22Rv1 (cell line): ENCODE measurements around the gene CCM2.

ENCODE experiments used
- H3K27ac ChIP-seq: fragments of 450-650 bp; 2 replicates; pipeline ENCODE4 v1.5.1; 2017
- CTCF ChIP-seq: fragments of 450-650 bp; IDR thresholded peaks from 2 replicates; pipeline ENCODE4 v1.5.1; 2017; ENCODE audit warnings: mild to moderate bottlenecking
- ZFX ChIP-seq: fragments of 450-650 bp; IDR thresholded peaks from 2 replicates; pipeline ENCODE4 v1.6.1; 2017; ENCODE audit warnings: antibody characterized with exemption, borderline replicate concordance

CCM2 gene

DNA sequence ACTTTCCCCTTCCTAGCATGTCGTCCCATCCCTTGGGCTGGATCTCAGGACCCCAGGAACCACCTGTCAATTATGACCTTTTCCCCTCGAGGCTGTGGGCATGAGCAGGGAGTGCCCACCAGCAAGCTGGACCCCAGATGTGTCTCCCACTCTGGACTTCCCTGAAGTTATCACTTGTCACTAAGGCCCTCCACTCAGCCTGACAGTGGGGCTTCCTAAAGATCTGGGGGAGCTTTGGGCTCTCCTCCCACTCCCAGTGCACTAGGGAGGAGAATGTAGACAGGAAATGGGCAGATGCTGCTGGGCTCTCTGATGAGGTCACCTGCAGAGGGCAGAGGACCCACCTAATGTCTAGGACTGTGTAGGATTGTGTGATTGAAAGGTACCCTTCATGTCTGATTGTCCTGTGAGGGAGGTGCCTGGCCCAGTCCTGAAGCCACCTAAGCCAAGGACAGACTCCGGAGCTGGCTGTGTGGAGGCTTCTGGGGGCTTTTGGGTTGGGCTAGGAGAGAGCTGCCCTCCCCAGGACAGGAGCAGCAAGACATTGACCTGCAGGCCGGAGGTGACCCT is 39.9 kb upstream of the CCM2 start:
- no peak overlapping the region for H3K27ac ChIP-seq

GRCh38 chr7:44961844-44962482 is 38.0 kb upstream of the CCM2 start:
- TF ChIP-seq ZFX, result no peak
- no peak for TF ChIP-seq CTCF
- H3K27ac ChIP-seq, result no peak overlapping the region

More for the DNA sequence above, 39.9 kb upstream of the CCM2 start:
- no peak for TF ChIP-seq CTCF

- TF ChIP-seq CTCF (0 out of 2 replicates have a peak, but pooled peaks have one; percentile 30), ZFX (no peak)
- no peak overlapping the region for H3K27ac ChIP-seq
Measured at GRCh38 chr7:44962483-44963251, 37.3 kb upstream of the CCM2 start.

DNA sequence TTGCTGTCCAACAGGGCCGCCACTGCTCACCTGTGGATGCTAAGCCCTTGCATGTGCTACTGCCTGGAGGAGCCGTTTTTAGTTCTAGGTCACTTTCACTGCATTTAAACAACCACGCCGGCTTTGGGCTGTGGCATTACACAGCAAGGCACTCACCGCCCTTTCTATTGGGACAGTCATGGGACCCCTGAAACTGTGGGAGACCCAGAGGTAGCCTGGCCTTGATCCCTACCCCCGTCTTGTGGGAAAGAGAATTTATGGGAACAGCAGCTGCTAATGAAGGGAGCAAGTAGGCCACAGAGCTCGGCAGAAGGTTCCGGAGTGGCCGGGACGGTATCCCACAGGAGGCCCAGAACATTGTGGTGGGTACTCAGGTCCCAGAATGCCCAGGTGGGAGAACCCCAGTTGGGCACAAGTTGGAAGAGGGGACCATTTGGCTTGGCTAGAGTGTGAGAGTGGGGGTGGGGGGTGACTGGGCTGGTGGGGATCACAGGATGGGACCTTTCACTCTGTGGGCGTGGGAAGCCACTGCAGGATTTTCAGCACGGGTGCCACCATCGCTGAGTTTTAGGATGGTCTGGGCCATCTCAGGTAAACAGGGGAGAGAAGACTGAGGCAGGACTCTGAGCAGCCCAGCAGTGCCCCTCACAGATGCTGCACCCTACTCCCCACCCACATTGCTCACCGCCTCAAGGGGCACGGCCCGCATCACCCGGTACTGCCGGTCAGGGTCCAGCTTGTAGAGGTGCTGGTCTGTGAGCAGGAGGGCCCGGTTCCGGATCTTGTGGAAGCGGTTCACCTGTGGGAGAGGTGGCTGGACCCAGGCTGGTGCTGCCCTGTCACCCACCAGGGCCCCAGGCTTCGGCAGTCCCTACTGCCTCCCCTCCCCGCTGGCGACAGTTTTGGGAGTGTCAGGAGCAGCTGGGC is 36.4 kb upstream of the CCM2 start:
- H3K27ac ChIP-seq, result no peak overlapping the region
- TF ChIP-seq CTCF, result no peak
- TF ChIP-seq ZFX, result no peak

- H3K27ac ChIP-seq, result no peak overlapping the region
- no peak for TF ChIP-seq ZFX
- TF ChIP-seq CTCF, result peak; percentile 37
Measured at GRCh38 chr7:44964384-44964830, 35.6 kb upstream of the CCM2 start.

- no peak overlapping the region for H3K27ac ChIP-seq
- TF ChIP-seq ZFX, result no peak
- no peak for TF ChIP-seq CTCF
Measured at GRCh38 chr7:44964831-44965440, 35.1 kb upstream of the CCM2 start.
